HepG2 (cell line): ENCODE measurements around the gene EMP2. TPM values are rescaled to one million over a fixed set of nuclear protein-coding genes. Genes with fewer than 3 reads are reported as not detected.

Source experiments
- ATAC-seq: fragments of 200-7000 bp; cut with Tn5 transposase; 3 replicates; pipeline ENCODE4 v1.9.1; 2020; ENCODE audit warnings: mild to moderate bottlenecking, moderate library complexity
- BruUV-seq: library from RNA; stranded (reverse); fragments of 400-500 nt; replicated peaks from 2 replicates; lab custom pipeline; 2021; lab: Mats Ljungman, UMichigan
- CTCF ChIA-PET: fragments of 300-600 bp; formaldehyde crosslinking; extraction: SDS; loops from one replicate; lab custom pipeline; 2021; ENCODE audit warnings: low total read pairs, inconsistent platforms, low intra/inter-chr PET ratio; lab: Yijun Ruan, JAX
- POLR2A ChIA-PET: fragments of 350-600 bp; sonication (Branson Sonifier 250); formaldehyde crosslinking; loops from one replicate; lab custom pipeline; 2020; ENCODE audit warnings: antibody characterized with exemption, inconsistent platforms; lab: Yijun Ruan, JAX
- DNase-seq: peaks from one replicate; pipeline ENCODE4 v3.0.0-alpha.2; 2015; ENCODE audit warnings: low spot score
- FAIRE-seq: peaks from 3 replicates; lab custom pipeline; 2011; peaks lifted over from hg19 to GRCh38; lab: Jason Lieb, UNC
- H2AFZ ChIP-seq: one replicate; pipeline ENCODE4 v1.6.1; 2011; ENCODE audit warnings: low read length, inconsistent platforms
- H3K27ac ChIP-seq: fragments of 300-600 bp; 3 replicates; pipeline ENCODE4 v1.8.0; 2011; ENCODE audit warnings: mixed run types, mild to moderate bottlenecking, mixed read lengths, low read length, inconsistent platforms; ENCODE audit not compliant: insufficient read depth; ENCODE audit errors: extremely low read length
- H3K27me3 ChIP-seq, 2 experiments: fragments of 200-600 bp in 1 of 2; 2 replicates in 1 of 2; 3 replicates in 1 of 2; pipeline versions ENCODE4 v1.6.0 to v1.8.0; 2011; ENCODE audit warnings: low read length in 2 of 2, mild to moderate bottlenecking in 2 of 2, moderate library complexity in 2 of 2, inconsistent platforms in 1 of 2; ENCODE audit not compliant: insufficient read depth in 2 of 2, control insufficient read depth in 1 of 2
- H3K36me3 ChIP-seq, 2 experiments: fragments of 200-600 bp in 1 of 2; replicated peaks in 1 of 2; 2 replicates in 1 of 2; 3 replicates in 1 of 2; pipeline versions ENCODE4 v1.5.1 to v1.8.0; 2011; ENCODE audit warnings: low read length in 2 of 2, inconsistent platforms in 1 of 2; ENCODE audit not compliant: insufficient read depth in 2 of 2, control insufficient read depth in 1 of 2
- H3K4me1 ChIP-seq: 2 replicates; pipeline ENCODE4 v1.5.1; 2012; ENCODE audit warnings: low read length, inconsistent platforms; ENCODE audit not compliant: insufficient read depth
- H3K4me2 ChIP-seq: 2 replicates; pipeline ENCODE4 v1.6.0; 2011; ENCODE audit warnings: low read depth, low read length, inconsistent platforms
- H3K4me3 ChIP-seq, 3 experiments: fragments of 200-600 bp in 1 of 3; sonication (generic), shearing (Covaris generic) in 1 of 3; replicated peaks in 1 of 3; 2 replicates each; pipeline ENCODE4 v1.5.1; 2011 to 2016; ENCODE audit warnings: low read length in 3 of 3, inconsistent platforms in 2 of 3, low read depth in 2 of 3, mild to moderate bottlenecking in 2 of 3, control low read depth in 1 of 3, mixed read lengths in 1 of 3; ENCODE audit not compliant: insufficient read depth in 1 of 3
- H3K79me2 ChIP-seq: one replicate; pipeline ENCODE4 v1.6.1; 2011; ENCODE audit warnings: low read length, inconsistent platforms; ENCODE audit not compliant: insufficient read depth
- H3K9ac ChIP-seq: 2 replicates; pipeline ENCODE4 v1.6.0; 2011; ENCODE audit warnings: mild to moderate bottlenecking, low read depth, low read length, inconsistent platforms; ENCODE audit not compliant: insufficient read depth
- H3K9me3 ChIP-seq: 2 replicates; pipeline ENCODE4 v1.5.1; 2012; ENCODE audit warnings: mild to moderate bottlenecking, low read length
- H4K20me1 ChIP-seq: 2 replicates; pipeline ENCODE4 v1.6.0; 2011; ENCODE audit warnings: inconsistent platforms, mild to moderate bottlenecking, low read length, moderate library complexity; ENCODE audit not compliant: insufficient read depth
- ETS1 ChIP-seq: sonication (generic); formaldehyde crosslinking; IDR thresholded peaks from 2 replicates; pipeline ENCODE4 v1.4.0; 2020; ENCODE audit warnings: missing genetic modification reagents
- GABPA ChIP-seq, 2 experiments: IDR thresholded peaks; 2 replicates each; pipeline ENCODE4 v1.6.1; 2011 to 2016; ENCODE audit warnings: low read depth in 2 of 2, low read length in 1 of 2, missing biosample characterization in 1 of 2, missing genetic modification characterization in 1 of 2
- REPIN1 ChIP-seq: sonication (generic); formaldehyde crosslinking; IDR thresholded peaks from 2 replicates; pipeline ENCODE4 v1.8.0; 2022; ENCODE audit warnings: missing genetic modification reagents, low read depth, mild to moderate bottlenecking, borderline replicate concordance
- SCMH1 ChIP-seq: sonication (generic); formaldehyde crosslinking; IDR thresholded peaks from 2 replicates; pipeline ENCODE4 v1.9.0; 2021; ENCODE audit warnings: missing genetic modification reagents, mild to moderate bottlenecking, borderline replicate concordance
- ZNF3 ChIP-seq: IDR thresholded peaks from 2 replicates; pipeline ENCODE4 v1.7.0; 2017; ENCODE audit warnings: inconsistent platforms
- ZNF383 ChIP-seq: sonication (generic); formaldehyde crosslinking; IDR thresholded peaks from 2 replicates; pipeline ENCODE4 v1.4.0; 2020; ENCODE audit warnings: missing genetic modification reagents, mild to moderate bottlenecking, borderline replicate concordance
- ZNF557 ChIP-seq: sonication (generic); formaldehyde crosslinking; IDR thresholded peaks from 2 replicates; pipeline ENCODE4 v1.4.0; 2020; ENCODE audit warnings: missing genetic modification reagents
- WGBS: methylation state at CpG from one replicate; pipeline ENCODE4 v1.1.6; 2017; ENCODE audit warnings: low lambda C conversion rate; 5-methylcytosine and 5-hydroxymethylcytosine counted together
- in situ Hi-C: cut with HindIII; loops from 2 replicates; pipeline ENCODE4 v1.10.0; 2017; ENCODE audit warnings: low pct_unique_long_range_greater_than_20kb; ENCODE audit not compliant: extremely low pct_ligation_motif_present
- intact Hi-C: fragments of 100-400 bp; cut with micrococcal nuclease; formaldehyde crosslinking; loops from one replicate; pipeline ENCODE4 v1.10.0; 2022; ENCODE audit not compliant: unreplicated experiment
- polyA plus RNA-seq, 8 experiments: library from polyadenylated mRNA; depleted of rRNA in 3 of 8; stranded (reverse) in 7 of 8; unstranded in 1 of 8; fragments of >200 nt; fragmentation: Illumina TruSeq in 4 of 8; extraction: Trizol in 4 of 8; gene quantifications; 2 replicates each; pipeline versions ENCODE4 v1.2.1 to v1.2.3, GENCODE V29; 2011 to 2016; ENCODE audit warnings: low read depth in 4 of 8, missing spikeins in 1 of 8, mixed read lengths in 1 of 8; ENCODE audit not compliant: insufficient read depth in 1 of 8
- total RNA-seq, 5 experiments: library from RNA; depleted of rRNA; stranded (reverse); fragments of >200 nt; fragmentation: Illumina TruSeq; extraction: Trizol; gene quantifications; 2 replicates each; pipeline ENCODE4 v1.2.3, GENCODE V29; 2016; ENCODE audit warnings: low read depth in 1 of 5
- TF ChIP-seq, protein P1 (sequence below): sonication (generic); formaldehyde crosslinking; IDR thresholded peaks from 2 replicates; pipeline ENCODE4 v1.4.0; 2020; ENCODE audit warnings: missing genetic modification reagents, borderline replicate concordance
- TF ChIP-seq, protein P2 (sequence below): sonication (generic); formaldehyde crosslinking; IDR thresholded peaks from 2 replicates; pipeline ENCODE4 v1.9.0; 2022; ENCODE audit warnings: missing genetic modification reagents, mild to moderate bottlenecking, borderline replicate concordance
- TF ChIP-seq, protein P3 (sequence below): sonication (generic); formaldehyde crosslinking; IDR thresholded peaks from 2 replicates; pipeline ENCODE4 v1.9.0; 2021; ENCODE audit warnings: missing genetic modification reagents, mild to moderate bottlenecking, borderline replicate concordance

The EMP2 gene
- total and polyA plus RNA-seq, 2 of the 13 experiments (the other 11 are each of a cell fraction or from before 2014, with no cell fraction given) = 24.6 to 91.2 TPM

- TF ChIP-seq, protein P1, sequence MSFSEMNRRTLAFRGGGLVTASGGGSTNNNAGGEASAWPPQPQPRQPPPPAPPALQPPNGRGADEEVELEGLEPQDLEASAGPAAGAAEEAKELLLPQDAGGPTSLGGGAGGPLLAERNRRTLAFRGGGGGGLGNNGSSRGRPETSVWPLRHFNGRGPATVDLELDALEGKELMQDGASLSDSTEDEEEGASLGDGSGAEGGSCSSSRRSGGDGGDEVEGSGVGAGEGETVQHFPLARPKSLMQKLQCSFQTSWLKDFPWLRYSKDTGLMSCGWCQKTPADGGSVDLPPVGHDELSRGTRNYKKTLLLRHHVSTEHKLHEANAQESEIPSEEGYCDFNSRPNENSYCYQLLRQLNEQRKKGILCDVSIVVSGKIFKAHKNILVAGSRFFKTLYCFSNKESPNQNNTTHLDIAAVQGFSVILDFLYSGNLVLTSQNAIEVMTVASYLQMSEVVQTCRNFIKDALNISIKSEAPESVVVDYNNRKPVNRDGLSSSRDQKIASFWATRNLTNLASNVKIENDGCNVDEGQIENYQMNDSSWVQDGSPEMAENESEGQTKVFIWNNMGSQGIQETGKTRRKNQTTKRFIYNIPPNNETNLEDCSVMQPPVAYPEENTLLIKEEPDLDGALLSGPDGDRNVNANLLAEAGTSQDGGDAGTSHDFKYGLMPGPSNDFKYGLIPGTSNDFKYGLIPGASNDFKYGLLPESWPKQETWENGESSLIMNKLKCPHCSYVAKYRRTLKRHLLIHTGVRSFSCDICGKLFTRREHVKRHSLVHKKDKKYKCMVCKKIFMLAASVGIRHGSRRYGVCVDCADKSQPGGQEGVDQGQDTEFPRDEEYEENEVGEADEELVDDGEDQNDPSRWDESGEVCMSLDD (CRISPR knock-in tag) = no peak
- TF ChIP-seq ZNF557 (CRISPR knock-in tag) = no peak
- no peak for TF ChIP-seq ETS1 (CRISPR knock-in tag)
Observed at GRCh38 chr16:10617662-10618420, 37.4 kb upstream of the EMP2 start (continued).

DNA sequence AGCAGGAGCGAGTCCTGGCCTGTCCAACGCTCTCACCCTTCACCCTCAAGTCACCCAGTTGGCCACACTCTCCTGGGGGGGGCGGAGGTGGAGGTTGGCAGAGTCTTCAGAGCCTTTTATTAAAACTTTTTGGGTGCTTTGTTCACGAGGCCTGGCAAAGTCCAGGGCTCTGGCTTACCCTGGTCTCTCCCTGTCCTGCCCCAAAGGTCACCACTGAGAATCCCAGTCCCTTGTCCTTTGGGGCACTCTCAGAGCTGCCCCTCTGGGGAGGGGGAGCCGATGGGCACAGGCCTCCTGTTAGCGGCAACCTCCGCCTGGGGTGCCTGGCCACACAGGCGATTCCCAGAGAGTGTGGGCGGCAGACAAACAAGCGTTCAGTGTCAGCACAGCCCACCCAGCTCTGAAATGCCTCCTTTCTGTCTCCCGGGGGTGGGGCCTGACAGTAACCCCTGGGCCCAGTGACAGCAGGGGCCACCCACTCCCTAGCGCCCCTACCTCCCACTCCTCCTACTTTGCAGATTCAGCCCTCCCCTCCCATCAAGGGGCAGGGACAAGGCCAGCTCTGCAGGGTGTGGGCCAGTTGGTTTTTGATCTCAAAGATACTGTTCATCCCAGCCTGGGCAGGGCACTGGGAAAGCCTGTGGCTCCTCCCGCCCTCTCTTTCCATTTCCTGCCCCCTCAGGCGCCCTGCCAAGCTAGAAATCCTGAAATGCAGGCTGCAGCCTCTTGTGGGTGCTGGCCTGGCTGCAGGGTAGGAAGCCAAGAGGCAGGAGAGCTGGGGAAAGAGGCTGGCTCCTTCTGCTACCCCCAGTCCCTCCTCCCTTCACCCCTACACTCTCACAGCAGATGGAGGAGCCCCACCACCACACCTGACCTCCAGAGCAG is 36.6 kb upstream of the EMP2 start:
- peak; percentile 89 for FAIRE-seq
- peak overlapping the region; percentile 72 for H3K27ac ChIP-seq
- ChIA-PET POLR2A (interaction anchor here (0.6 to 1.7 kb wide), 13 partner anchors 11 to 351 kb away, joined by 3 to 11 read pairs (median 4); partner anchors contain the start of genes EMP2 and NUBP1), CTCF (no interaction called here)
- peak overlapping the region; percentile 89 for H3K4me2 ChIP-seq
- peaks cover 95% of the 10 kb centered on the region for H3K4me1 ChIP-seq
- peak; percentile 91 for ATAC-seq
- in situ Hi-C loops = no loop called here
- 3% methylated on average over 14 of the region's 14 CpGs for WGBS
- H2AFZ ChIP-seq = no peak overlapping the region
- no peaks in the 10 kb centered on the region for H3K27me3 ChIP-seq
- no peaks in the 10 kb centered on the region for H3K9me3 ChIP-seq
- DNase-seq = peak; percentile 96
- H3K4me3 ChIP-seq = peak overlapping the region; percentile 44 to 77 (median 48)
- no peaks in the 10 kb centered on the region for H3K79me2 ChIP-seq
- peak overlapping the region; percentile 82 for H3K9ac ChIP-seq
- no peaks in the 10 kb centered on the region for H4K20me1 ChIP-seq
- TSS peak; percentile 66 for BruUV-seq
- no peaks in the 10 kb centered on the region for H3K36me3 ChIP-seq
- intact Hi-C loops = loop anchor here (1.0 to 2.0 kb wide), 2 partner anchors 31 to 36 kb away; partner anchors contain the start of gene EMP2
- TF ChIP-seq ZNF383 = 0 out of 2 replicates have a peak, but pooled peaks have one; percentile 68
- TF ChIP-seq, protein P2, sequence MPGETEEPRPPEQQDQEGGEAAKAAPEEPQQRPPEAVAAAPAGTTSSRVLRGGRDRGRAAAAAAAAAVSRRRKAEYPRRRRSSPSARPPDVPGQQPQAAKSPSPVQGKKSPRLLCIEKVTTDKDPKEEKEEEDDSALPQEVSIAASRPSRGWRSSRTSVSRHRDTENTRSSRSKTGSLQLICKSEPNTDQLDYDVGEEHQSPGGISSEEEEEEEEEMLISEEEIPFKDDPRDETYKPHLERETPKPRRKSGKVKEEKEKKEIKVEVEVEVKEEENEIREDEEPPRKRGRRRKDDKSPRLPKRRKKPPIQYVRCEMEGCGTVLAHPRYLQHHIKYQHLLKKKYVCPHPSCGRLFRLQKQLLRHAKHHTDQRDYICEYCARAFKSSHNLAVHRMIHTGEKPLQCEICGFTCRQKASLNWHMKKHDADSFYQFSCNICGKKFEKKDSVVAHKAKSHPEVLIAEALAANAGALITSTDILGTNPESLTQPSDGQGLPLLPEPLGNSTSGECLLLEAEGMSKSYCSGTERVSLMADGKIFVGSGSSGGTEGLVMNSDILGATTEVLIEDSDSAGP (CRISPR knock-in tag) = peak; percentile 89
- peak; percentile 69; the same call in 1 of the 2 replicates for TF ChIP-seq REPIN1
- TF ChIP-seq GABPA (IDR thresholded peaks at IDR 0.05; ENCODE audit: low read depth, low read length) = no peak
- peak; percentile 73 for TF ChIP-seq GABPA (CRISPR knock-in tag; IDR thresholded peaks at IDR 0.05; ENCODE audit: low read depth)
- no peak for TF ChIP-seq SCMH1 (CRISPR knock-in tag)
- no peak for TF ChIP-seq ZNF3 (CRISPR knock-in tag)
- TF ChIP-seq, protein P3, sequence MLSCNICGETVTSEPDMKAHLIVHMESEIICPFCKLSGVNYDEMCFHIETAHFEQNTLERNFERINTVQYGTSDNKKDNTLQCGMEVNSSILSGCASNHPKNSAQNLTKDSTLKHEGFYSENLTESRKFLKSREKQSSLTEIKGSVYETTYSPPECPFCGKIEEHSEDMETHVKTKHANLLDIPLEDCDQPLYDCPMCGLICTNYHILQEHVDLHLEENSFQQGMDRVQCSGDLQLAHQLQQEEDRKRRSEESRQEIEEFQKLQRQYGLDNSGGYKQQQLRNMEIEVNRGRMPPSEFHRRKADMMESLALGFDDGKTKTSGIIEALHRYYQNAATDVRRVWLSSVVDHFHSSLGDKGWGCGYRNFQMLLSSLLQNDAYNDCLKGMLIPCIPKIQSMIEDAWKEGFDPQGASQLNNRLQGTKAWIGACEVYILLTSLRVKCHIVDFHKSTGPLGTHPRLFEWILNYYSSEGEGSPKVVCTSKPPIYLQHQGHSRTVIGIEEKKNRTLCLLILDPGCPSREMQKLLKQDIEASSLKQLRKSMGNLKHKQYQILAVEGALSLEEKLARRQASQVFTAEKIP (CRISPR knock-in tag) = no peak
